Lower leg skin (tissue), 4 donors: ENCODE data around the gene ZNF611. TPM values are rescaled to one million over a fixed set of nuclear protein-coding genes. Genes with fewer than 3 reads are reported as not detected.
"Not testable (repeated sequence)": the region's sequence is repeated elsewhere in the genome, so short reads cannot be mapped to it uniquely, and the experiment has no call there.

Experiments
- DNase-seq, 2 donors: peaks; one replicate each; pipeline ENCODE4 v3.0.0-alpha.2; 2019; ENCODE audit warnings: low spot score in 2 of 2
- H3K4me3 ChIP-seq: fragments of 200-600 bp; sonication (generic); 2 replicates; pipeline ENCODE4 v1.5.1; 2017; ENCODE audit warnings: mild to moderate bottlenecking, low read depth; ENCODE audit not compliant: poor library complexity, severe bottlenecking
- POLR2A ChIP-seq, 2 donors: fragments of 450-650 bp; IDR thresholded peaks; one replicate each; pipeline ENCODE4 v1.6.1; 2016 to 2017; ENCODE audit warnings: antibody characterized with exemption in 2 of 2, mild to moderate bottlenecking in 1 of 2, moderate library complexity in 1 of 2
- WGBS, 2 donors: methylation state at CpG; one replicate each; pipeline ENCODE4 v1.1.5; 2018; 5-methylcytosine and 5-hydroxymethylcytosine counted together
- intact Hi-C: fragments of 100-400 bp; cut with DNase I; formaldehyde crosslinking; loops from one replicate; pipeline ENCODE4 v1.15.0; 2023; ENCODE audit warnings: low total_unique reads
- total RNA-seq, 4 donors: library from RNA; depleted of rRNA; stranded (reverse); fragments of >200 nt; gene quantifications; one replicate each; pipeline ENCODE4 v1.1.0, GENCODE V29; 2016
- TF ChIP-seq, protein P1 (sequence below), 3 donors: fragments of 450-650 bp; IDR thresholded peaks; one replicate each; pipeline ENCODE4 v1.5.1; 2016; ENCODE audit warnings: antibody characterized with exemption in 3 of 3, mild to moderate bottlenecking in 3 of 3, moderate library complexity in 2 of 3

The ZNF611 gene
- total RNA-seq, 4 donors from 2014 or later = 7.8 to 13.5 (median 10.2) TPM

DNA sequence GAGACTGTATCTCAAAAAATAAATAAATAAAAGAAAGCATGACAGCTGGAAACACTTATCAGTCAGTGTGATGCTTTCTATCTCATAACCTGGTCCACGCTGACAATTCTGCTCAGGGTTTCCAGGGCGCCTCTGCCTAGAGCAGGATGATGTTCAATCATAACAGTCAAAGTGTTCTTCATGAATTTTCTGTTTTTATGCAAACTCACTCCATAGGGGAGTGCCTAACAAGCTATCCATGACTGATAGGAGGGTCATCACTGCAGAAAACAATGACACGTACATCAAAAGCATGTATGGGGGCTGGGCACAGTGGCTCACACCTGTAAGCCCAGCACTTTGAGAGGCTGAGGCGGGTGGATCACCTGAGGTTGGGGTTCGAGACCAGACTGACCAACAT is 55.2 kb downstream of the ZNF611 start:
- no peak for TF ChIP-seq POLR2A (IDR thresholded peaks at IDR 0.05)
- TF ChIP-seq, protein P1, sequence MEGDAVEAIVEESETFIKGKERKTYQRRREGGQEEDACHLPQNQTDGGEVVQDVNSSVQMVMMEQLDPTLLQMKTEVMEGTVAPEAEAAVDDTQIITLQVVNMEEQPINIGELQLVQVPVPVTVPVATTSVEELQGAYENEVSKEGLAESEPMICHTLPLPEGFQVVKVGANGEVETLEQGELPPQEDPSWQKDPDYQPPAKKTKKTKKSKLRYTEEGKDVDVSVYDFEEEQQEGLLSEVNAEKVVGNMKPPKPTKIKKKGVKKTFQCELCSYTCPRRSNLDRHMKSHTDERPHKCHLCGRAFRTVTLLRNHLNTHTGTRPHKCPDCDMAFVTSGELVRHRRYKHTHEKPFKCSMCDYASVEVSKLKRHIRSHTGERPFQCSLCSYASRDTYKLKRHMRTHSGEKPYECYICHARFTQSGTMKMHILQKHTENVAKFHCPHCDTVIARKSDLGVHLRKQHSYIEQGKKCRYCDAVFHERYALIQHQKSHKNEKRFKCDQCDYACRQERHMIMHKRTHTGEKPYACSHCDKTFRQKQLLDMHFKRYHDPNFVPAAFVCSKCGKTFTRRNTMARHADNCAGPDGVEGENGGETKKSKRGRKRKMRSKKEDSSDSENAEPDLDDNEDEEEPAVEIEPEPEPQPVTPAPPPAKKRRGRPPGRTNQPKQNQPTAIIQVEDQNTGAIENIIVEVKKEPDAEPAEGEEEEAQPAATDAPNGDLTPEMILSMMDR (IDR thresholded peaks at IDR 0.05) = no peak
- 92 to 99% methylated on average over 5 of the region's 5 CpGs for WGBS, 2 donors
- peak in 1 of 2 donors; percentile 18 for DNase-seq
- H3K4me3 ChIP-seq = no peak overlapping the region
- intact Hi-C loops = no loop called here

GRCh38 chr19:52675239-52675638 is 59.6 kb downstream of the ZNF611 start:
- WGBS, 2 donors = 97% methylated on average over 6 of the region's 6 CpGs
- intact Hi-C loops, H3K4me3 ChIP-seq: not testable (repeated sequence)
- DNase-seq = peak in 1 of 2 donors; percentile 4

DNA sequence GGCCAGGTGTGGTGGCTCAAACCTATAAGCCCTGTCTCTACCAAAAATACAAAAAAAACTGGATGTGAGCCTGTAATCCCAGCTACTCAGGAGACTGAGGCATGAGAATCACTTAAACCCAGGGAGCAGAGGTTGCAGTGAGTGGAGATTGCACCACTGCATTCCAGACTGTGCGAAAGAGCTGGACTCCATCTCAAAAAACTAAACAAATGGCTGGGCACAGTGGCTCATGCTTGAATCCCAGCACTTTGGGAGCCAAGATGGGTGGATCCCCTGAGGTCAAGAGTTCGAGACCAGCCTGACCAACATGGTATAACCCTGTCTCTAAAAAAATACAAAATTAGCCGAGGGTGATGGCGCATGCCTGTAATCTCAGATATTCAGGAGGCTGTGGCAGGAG is 61.8 kb downstream of the ZNF611 start:
- DNase-seq = no peak
- no peak overlapping the region for H3K4me3 ChIP-seq
- no peak for TF ChIP-seq POLR2A (IDR thresholded peaks at IDR 0.05)
- TF ChIP-seq, protein P1 (IDR thresholded peaks at IDR 0.05) = no peak
- WGBS, 2 donors = 92 to 93% methylated on average over 4 of the region's 4 CpGs
- intact Hi-C loops = no loop called here

DNA sequence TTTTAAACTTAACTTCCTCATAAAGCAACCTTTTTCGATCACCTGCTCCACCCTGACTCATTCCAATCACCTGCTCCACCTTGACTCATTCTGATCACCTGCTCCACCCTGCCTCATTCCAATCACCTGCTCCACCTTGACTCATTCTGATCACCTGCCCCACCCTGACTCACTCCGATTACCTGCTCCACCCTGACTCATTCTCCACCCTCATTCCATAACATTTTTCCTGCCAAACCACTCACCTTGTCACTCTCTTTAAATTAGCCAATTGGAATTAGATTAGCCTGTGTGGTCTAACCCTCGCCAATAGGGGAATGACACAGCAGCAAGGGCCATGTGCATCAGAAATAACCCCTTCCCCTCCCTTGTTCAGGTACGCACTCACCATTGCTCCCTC is 64.8 kb downstream of the ZNF611 start:
- H3K4me3 ChIP-seq = no peak overlapping the region
- intact Hi-C loops = no loop called here

DNA sequence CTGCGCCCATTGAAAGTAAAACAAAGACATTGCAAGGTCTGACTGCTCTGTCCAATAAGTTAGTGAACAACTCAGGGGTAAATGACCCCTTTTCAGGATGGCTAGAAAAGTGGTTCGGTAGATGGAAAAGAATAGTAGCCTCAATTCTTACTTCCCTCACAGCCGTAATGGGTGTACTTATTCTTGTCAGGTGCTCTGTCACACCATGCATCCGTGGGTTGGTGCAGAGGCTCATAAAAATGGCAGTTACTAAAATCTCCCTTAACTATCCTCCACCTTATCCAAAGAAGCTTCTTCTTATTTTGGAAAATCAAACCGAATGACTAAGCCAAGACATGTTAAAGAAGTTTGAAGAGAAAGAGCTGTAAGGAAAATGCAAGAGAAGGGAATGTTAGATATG is 65.3 kb downstream of the ZNF611 start:
- no peak for DNase-seq
- 92 to 93% methylated on average over 5 of the region's 5 CpGs for WGBS, 2 donors

More for the DNA sequence above, 64.8 kb downstream of the ZNF611 start:
- no peak for DNase-seq
- TF ChIP-seq, protein P1 (IDR thresholded peaks at IDR 0.05) = no peak
- TF ChIP-seq POLR2A (IDR thresholded peaks at IDR 0.05) = no peak
- WGBS, 2 donors = 65 to 67% methylated on average over 4 of the region's 4 CpGs

GRCh38 chr19:52667972-52668371 is 66.9 kb downstream of the ZNF611 start:
- 83 to 85% methylated on average over 6 of the region's 6 CpGs for WGBS, 2 donors
- TF ChIP-seq, protein P1 (IDR thresholded peaks at IDR 0.05) = no peak
- TF ChIP-seq POLR2A (IDR thresholded peaks at IDR 0.05) = no peak
- no peak for DNase-seq

More for the DNA sequence above, 65.3 kb downstream of the ZNF611 start:
- no peak overlapping the region for H3K4me3 ChIP-seq
- TF ChIP-seq, protein P1 (IDR thresholded peaks at IDR 0.05) = no peak
- no peak for TF ChIP-seq POLR2A (IDR thresholded peaks at IDR 0.05)
- intact Hi-C loops = no loop called here

More at GRCh38 chr19:52667972-52668371, 66.9 kb downstream of the ZNF611 start:
- no peak overlapping the region for H3K4me3 ChIP-seq
- intact Hi-C loops = no loop called here
